GM12878 (cell line): ENCODE results near the gene MFN2. TPM values are rescaled to one million over a fixed set of nuclear protein-coding genes. Genes with fewer than 3 reads are reported as not detected.

Experiments
- ATAC-seq: fragments of 200-7000 bp; cut with Tn5 transposase; 3 replicates; pipeline ENCODE4 v1.9.1; 2020; ENCODE audit warnings: mild to moderate bottlenecking, moderate library complexity
- BruUV-seq: library from RNA; stranded (reverse); fragments of 400-500 nt; replicated peaks from 2 replicates; lab custom pipeline; 2021; lab: Mats Ljungman, UMichigan
- CTCF ChIA-PET: fragments of 300-600 bp; sonication (Branson Sonifier 250); formaldehyde crosslinking; extraction: SDS; loops from one replicate; lab custom pipeline; 2021; ENCODE audit warnings: inconsistent platforms; lab: Yijun Ruan, JAX
- POLR2A ChIA-PET: fragments of 350-600 bp; formaldehyde crosslinking; extraction: SDS; loops from one replicate; lab custom pipeline; 2021; ENCODE audit warnings: inconsistent platforms; lab: Charles Lee
- RAD21 ChIA-PET: fragments of 300-600 bp; sonication (Branson Sonifier 250); formaldehyde crosslinking; loops from one replicate; lab custom pipeline; 2023; ENCODE audit warnings: antibody characterized with exemption; ENCODE audit not compliant: unreplicated experiment; lab: Charles Lee
- SMC1A ChIA-PET: fragments of 300-600 bp; sonication (Branson Sonifier 250); formaldehyde crosslinking; loops from one replicate; lab custom pipeline; 2023; ENCODE audit not compliant: unreplicated experiment, uncharacterized antibody; lab: Charles Lee
- DNase-seq: peaks from one replicate; pipeline ENCODE4 v3.0.0-alpha.2; 2011; ENCODE audit warnings: low read depth, low spot score
- FAIRE-seq: peaks from 3 replicates; lab custom pipeline; 2011; peaks lifted over from hg19 to GRCh38; lab: Jason Lieb, UNC
- H2AFZ ChIP-seq: 2 replicates; pipeline ENCODE4 v1.6.0; 2011; ENCODE audit warnings: low read depth, low read length, control low read depth; ENCODE audit not compliant: control insufficient read depth
- H3K27ac ChIP-seq: 2 replicates; pipeline ENCODE4 v1.5.1; 2011; ENCODE audit warnings: control low read depth; ENCODE audit not compliant: control insufficient read depth, insufficient read depth
- H3K27me3 ChIP-seq, 2 experiments: replicated peaks in 1 of 2; 2 replicates each; pipeline versions ENCODE4 v1.6.0 to v1.6.1; 2011; ENCODE audit warnings: low read length in 1 of 2; ENCODE audit not compliant: control insufficient read depth in 2 of 2, insufficient read depth in 2 of 2
- H3K36me3 ChIP-seq, 2 experiments: 2 replicates each; pipeline ENCODE4 v1.5.1; 2011; ENCODE audit warnings: low read length in 1 of 2; ENCODE audit not compliant: control insufficient read depth in 2 of 2, insufficient read depth in 2 of 2
- H3K4me1 ChIP-seq: 2 replicates; pipeline ENCODE4 v1.6.1; 2011; ENCODE audit warnings: mild to moderate bottlenecking, low read length, moderate library complexity, mixed read lengths; ENCODE audit not compliant: control insufficient read depth, insufficient read depth
- H3K4me2 ChIP-seq: 2 replicates; pipeline ENCODE4 v1.6.0; 2011; ENCODE audit warnings: control low read depth; ENCODE audit not compliant: control insufficient read depth, insufficient read depth
- H3K4me3 ChIP-seq: fragments of 200-600 bp; sonication (generic); 2 replicates; pipeline ENCODE4 v1.5.1; 2016
- H3K79me2 ChIP-seq: 2 replicates; pipeline ENCODE4 v1.6.0; 2011; ENCODE audit warnings: low read length; ENCODE audit not compliant: control insufficient read depth, insufficient read depth
- H3K9ac ChIP-seq: 2 replicates; pipeline ENCODE4 v1.8.0; 2011; ENCODE audit warnings: low read length, control low read depth, mixed read lengths; ENCODE audit not compliant: control insufficient read depth, insufficient read depth
- H3K9me3 ChIP-seq: replicated peaks from 3 replicates; pipeline ENCODE4 v1.5.1; 2011; ENCODE audit warnings: mild to moderate bottlenecking, low read length; ENCODE audit not compliant: control insufficient read depth, insufficient read depth
- H4K20me1 ChIP-seq: 2 replicates; pipeline ENCODE4 v1.6.0; 2011; ENCODE audit not compliant: control insufficient read depth, insufficient read depth
- CTCF ChIP-seq, 3 experiments: IDR thresholded peaks in 2 of 3; conservative IDR thresholded peaks in 1 of 3; 2 replicates each; pipeline ENCODE4 v1.5.1; 2011; ENCODE audit warnings: low read depth in 3 of 3, low read length in 3 of 3, mild to moderate bottlenecking in 3 of 3, control low read depth in 2 of 3, moderate library complexity in 2 of 3, inconsistent platforms in 1 of 3, mixed read lengths in 1 of 3; ENCODE audit not compliant: control insufficient read depth in 2 of 3, insufficient read depth in 1 of 3; ENCODE audit errors: extremely low read depth in 1 of 3
- IKZF2 ChIP-seq, 2 experiments: fragments of 450-650 bp; IDR thresholded peaks; 2 replicates each; pipeline ENCODE4 v1.6.1; 2017; ENCODE audit warnings: mild to moderate bottlenecking in 2 of 2, moderate library complexity in 2 of 2
- NFIC ChIP-seq: IDR thresholded peaks from 2 replicates; pipeline ENCODE4 v1.6.1; 2012; ENCODE audit warnings: low read depth, mild to moderate bottlenecking, inconsistent platforms, low read length, moderate library complexity
- NRF1 ChIP-seq: conservative IDR thresholded peaks from 2 replicates; pipeline ENCODE4 v1.6.1; 2011; ENCODE audit warnings: mild to moderate bottlenecking, low read depth, low read length, improper control_type of control experiment
- POLR2AphosphoS5 ChIP-seq: IDR thresholded peaks from 2 replicates; pipeline ENCODE4 v1.6.1; 2011; ENCODE audit warnings: mild to moderate bottlenecking, low read length, inconsistent platforms
- WRNIP1 ChIP-seq: IDR thresholded peaks from 2 replicates; pipeline ENCODE4 v1.6.1; 2011; ENCODE audit warnings: low read depth, low read length, improper control_type of control experiment, borderline replicate concordance
- ZBTB40 ChIP-seq: fragments of 450-650 bp; IDR thresholded peaks from 2 replicates; pipeline ENCODE4 v1.6.1; 2016; ENCODE audit warnings: mild to moderate bottlenecking, moderate library complexity, borderline replicate concordance
- WGBS: methylation state at CpG from one replicate; pipeline ENCODE4 v1.1.6; 2016; ENCODE audit warnings: low lambda C conversion rate; ENCODE audit not compliant: insufficient replicate concordance, insufficient coverage; ENCODE audit errors: missing lambda C conversion rate; 5-methylcytosine and 5-hydroxymethylcytosine counted together
- in situ Hi-C: fragments of 300-500 bp; cut with MboI; formaldehyde crosslinking; loops from 9 replicates; pipeline ENCODE4 v1.14.3; 2018; ENCODE audit warnings: mixed read lengths
- intact Hi-C: fragments of 100-400 bp; cut with micrococcal nuclease; formaldehyde crosslinking; loops from one replicate; pipeline ENCODE4 v1.14.2; 2022; ENCODE audit not compliant: unreplicated experiment
- polyA plus RNA-seq, 11 experiments: library from polyadenylated mRNA; depleted of rRNA in 4 of 11; unstranded in 6 of 11; stranded (reverse) in 5 of 11; fragments of >200 nt; fragmentation: Nextera tagmentation in 4 of 11; fragmentation: Illumina TruSeq in 1 of 11; extraction: Ambion mirVana in 4 of 11; extraction: Trizol in 1 of 11; gene quantifications; 1 replicate in 1 of 11; 2 replicates in 10 of 11; pipeline versions ENCODE4 v1.2.1 to v1.2.3, GENCODE V29; 2011 to 2016; ENCODE audit warnings: inconsistent platforms in 2 of 11, missing spikeins in 2 of 11, low read depth in 1 of 11
- total RNA-seq, 4 experiments: library from RNA; depleted of rRNA in 3 of 4; stranded (reverse); fragments of >200 nt in 3 of 4; fragmentation: Illumina TruSeq in 1 of 4; extraction: Trizol in 1 of 4; gene quantifications; 2 replicates each; pipeline versions ENCODE4 v1.2.1 to v1.2.3, GENCODE V29; 2013 to 2021
- TF ChIP-seq, protein P1 (sequence below): fragments of 450-650 bp; formaldehyde crosslinking; IDR thresholded peaks from 2 replicates; pipeline ENCODE4 v1.5.0; 2022; ENCODE audit warnings: mild to moderate bottlenecking, missing genetic modification characterization

MFN2 gene
- total and polyA plus RNA-seq, 10 of the 15 experiments (the other 5 are each of a cell fraction or from before 2014, with no cell fraction given): 5.3 to 64.4 (median 48.1) TPM

DNA sequence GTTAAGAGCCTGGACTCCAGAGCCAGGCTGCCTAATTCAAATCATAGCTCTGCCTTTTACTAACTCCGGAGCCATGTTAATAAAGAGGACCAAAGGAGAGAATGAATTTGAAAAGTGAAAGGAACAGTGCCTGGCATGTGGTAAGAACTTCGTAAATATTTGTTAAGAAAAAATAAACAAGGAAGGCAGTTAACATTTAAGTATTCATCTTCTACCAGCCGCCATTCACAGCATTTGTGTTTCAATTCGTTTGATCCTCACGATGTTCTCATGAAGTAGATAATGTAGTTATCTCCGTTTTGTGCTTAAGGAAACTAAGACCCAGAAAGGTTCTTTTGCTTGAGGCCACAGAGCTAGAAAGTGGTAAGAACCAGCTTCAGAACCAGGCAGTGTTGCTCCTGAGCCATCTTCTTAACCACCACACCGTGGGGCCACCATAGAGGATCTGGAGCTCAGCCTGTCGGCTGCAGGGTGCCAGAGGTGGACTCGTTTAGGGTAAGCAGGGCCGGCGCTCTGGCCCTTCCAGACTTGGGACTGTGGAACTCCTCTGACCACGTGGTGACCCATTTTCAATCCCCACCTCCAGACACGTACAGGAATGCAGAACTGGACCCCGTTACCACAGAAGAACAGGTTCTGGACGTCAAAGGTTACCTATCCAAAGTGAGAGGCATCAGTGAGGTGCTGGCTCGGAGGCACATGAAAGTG lies 11.9 kb downstream of the MFN2 start:
- no peak overlapping the region for H3K27ac ChIP-seq
- no peak overlapping the region for H3K9ac ChIP-seq
- peaks cover 24 to 29% of the 10 kb centered on the region in 2 experiments for H3K36me3 ChIP-seq
- POLR2A ChIA-PET: interaction anchor here (0.8 to 1.4 kb wide), 2 partner anchors 14 to 27 kb away, joined by 3 to 6 read pairs; partner anchors contain the start of gene MIIP
- in situ Hi-C loops (no loop called here), intact Hi-C loops (no loop called here)
- ATAC-seq (no peak), FAIRE-seq (no peak), DNase-seq (no peak)
- no peaks in the 10 kb centered on the region for H3K9me3 ChIP-seq
- TF ChIP-seq POLR2AphosphoS5: no peak
- no peak for TF ChIP-seq CTCF (IDR thresholded peaks at IDR 0.05 in 2 of 3, conservative IDR thresholded peaks at IDR 0.05 in 1 of 3; ENCODE audit: control insufficient read depth in 2 of 3, extremely low read depth in 1 of 3, insufficient read depth in 1 of 3, low read depth in 3 of 3, low read length in 3 of 3)
- TF ChIP-seq, protein P1, sequence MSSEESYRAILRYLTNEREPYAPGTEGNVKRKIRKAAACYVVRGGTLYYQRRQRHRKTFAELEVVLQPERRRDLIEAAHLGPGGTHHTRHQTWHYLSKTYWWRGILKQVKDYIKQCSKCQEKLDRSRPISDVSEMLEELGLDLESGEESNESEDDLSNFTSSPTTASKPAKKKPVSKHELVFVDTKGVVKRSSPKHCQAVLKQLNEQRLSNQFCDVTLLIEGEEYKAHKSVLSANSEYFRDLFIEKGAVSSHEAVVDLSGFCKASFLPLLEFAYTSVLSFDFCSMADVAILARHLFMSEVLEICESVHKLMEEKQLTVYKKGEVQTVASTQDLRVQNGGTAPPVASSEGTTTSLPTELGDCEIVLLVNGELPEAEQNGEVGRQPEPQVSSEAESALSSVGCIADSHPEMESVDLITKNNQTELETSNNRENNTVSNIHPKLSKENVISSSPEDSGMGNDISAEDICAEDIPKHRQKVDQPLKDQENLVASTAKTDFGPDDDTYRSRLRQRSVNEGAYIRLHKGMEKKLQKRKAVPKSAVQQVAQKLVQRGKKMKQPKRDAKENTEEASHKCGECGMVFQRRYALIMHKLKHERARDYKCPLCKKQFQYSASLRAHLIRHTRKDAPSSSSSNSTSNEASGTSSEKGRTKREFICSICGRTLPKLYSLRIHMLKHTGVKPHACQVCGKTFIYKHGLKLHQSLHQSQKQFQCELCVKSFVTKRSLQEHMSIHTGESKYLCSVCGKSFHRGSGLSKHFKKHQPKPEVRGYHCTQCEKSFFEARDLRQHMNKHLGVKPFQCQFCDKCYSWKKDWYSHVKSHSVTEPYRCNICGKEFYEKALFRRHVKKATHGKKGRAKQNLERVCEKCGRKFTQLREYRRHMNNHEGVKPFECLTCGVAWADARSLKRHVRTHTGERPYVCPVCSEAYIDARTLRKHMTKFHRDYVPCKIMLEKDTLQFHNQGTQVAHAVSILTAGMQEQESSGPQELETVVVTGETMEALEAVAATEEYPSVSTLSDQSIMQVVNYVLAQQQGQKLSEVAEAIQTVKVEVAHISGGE (CRISPR knock-in tag): no peak
- no peak for TF ChIP-seq WRNIP1
- TF ChIP-seq NFIC: no peak
- TF ChIP-seq IKZF2 (IDR thresholded peaks at IDR 0.05): no peak
- TF ChIP-seq NRF1: no peak
- TF ChIP-seq ZBTB40: no peak
- RAD21 ChIA-PET: interaction anchor here (0.6 to 1.4 kb wide), 3 partner anchors 10 to 178 kb away, joined by 3 to 4 read pairs (median 3); no protein-coding TSS in a partner anchor
- no peaks in the 10 kb centered on the region for H3K27me3 ChIP-seq
- peaks cover 12% of the 10 kb centered on the region for H3K4me1 ChIP-seq
- peaks cover 1% of the 10 kb centered on the region; the same call in 1 of the 2 replicates for H3K79me2 ChIP-seq
- H2AFZ ChIP-seq: no peak overlapping the region
- no TSS peak for BruUV-seq
- 87% methylated on average over 16 of the region's 16 CpGs for WGBS
- H3K4me3 ChIP-seq: no peak overlapping the region
- SMC1A ChIA-PET: no interaction called here
- CTCF ChIA-PET: interaction anchor here (1.1 kb wide), 1 partner anchor 10 kb away, joined by 3 read pairs; no protein-coding TSS in a partner anchor
- H3K4me2 ChIP-seq: no peak overlapping the region
- H4K20me1 ChIP-seq: no peaks in the 10 kb centered on the region
